Spleen (tissue), 7 donors: Measurements from ENCODE around the gene PDE4D.

Experiments used
- POLR2AphosphoS5 ChIP-seq, 3 donors: sonication (generic); formaldehyde crosslinking; IDR thresholded peaks; one replicate each; pipeline ENCODE4 v1.5.1; 2017; ENCODE audit warnings: antibody characterized with exemption in 3 of 3
- TF ChIP-seq, protein P1 (sequence below), 11 experiments: fragments of 200-600 bp in 7 of 11; fragments of 450-650 bp in 4 of 11; sonication (generic) in 4 of 11; IDR thresholded peaks in 8 of 11; conservative IDR thresholded peaks in 3 of 11; 1 replicate in 7 of 11; 2 replicates in 4 of 11; pipeline versions ENCODE4 v1.4.0 to v1.8.0; 2016 to 2021; ENCODE audit warnings: antibody characterized with exemption in 11 of 11, inconsistent platforms in 4 of 11, mild to moderate bottlenecking in 1 of 11
- donor health status: DM: no; HTN: no; CAD: no; lungs with moderate emphysema.
- donor health status: DM: no; HTN: no; CAD: no.
- donor health status: DM: no; HTN: no; CAD: no.

DNA sequence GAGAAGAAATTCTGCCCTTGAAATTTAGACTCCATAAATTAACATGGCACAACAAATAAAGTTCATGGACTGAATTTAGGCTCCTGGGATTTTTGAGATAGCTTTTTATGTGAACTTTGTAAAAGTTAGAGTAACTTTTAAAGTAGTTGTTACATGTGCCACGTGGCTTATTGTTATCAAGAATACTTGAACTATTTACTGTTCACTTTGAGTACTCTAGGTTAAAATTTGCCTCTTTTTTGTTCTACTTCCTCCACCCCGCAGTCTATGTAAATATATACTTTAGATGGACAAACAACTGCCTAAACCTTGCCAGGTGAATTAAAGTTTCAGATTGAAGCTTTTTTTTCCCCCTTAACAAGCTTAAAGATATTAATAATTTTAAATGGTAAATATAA is 852.7 kb downstream of the PDE4D start:
- TF ChIP-seq, protein P1, sequence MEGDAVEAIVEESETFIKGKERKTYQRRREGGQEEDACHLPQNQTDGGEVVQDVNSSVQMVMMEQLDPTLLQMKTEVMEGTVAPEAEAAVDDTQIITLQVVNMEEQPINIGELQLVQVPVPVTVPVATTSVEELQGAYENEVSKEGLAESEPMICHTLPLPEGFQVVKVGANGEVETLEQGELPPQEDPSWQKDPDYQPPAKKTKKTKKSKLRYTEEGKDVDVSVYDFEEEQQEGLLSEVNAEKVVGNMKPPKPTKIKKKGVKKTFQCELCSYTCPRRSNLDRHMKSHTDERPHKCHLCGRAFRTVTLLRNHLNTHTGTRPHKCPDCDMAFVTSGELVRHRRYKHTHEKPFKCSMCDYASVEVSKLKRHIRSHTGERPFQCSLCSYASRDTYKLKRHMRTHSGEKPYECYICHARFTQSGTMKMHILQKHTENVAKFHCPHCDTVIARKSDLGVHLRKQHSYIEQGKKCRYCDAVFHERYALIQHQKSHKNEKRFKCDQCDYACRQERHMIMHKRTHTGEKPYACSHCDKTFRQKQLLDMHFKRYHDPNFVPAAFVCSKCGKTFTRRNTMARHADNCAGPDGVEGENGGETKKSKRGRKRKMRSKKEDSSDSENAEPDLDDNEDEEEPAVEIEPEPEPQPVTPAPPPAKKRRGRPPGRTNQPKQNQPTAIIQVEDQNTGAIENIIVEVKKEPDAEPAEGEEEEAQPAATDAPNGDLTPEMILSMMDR (IDR thresholded peaks at IDR 0.05 in 8 of 11, conservative IDR thresholded peaks at IDR 0.05 in 3 of 11) = no peak
- no peak for TF ChIP-seq POLR2AphosphoS5 (IDR thresholded peaks at IDR 0.05)
